ENCODE data around the gene CARD11. TPM values are rescaled to one million over a fixed set of nuclear protein-coding genes. Genes with fewer than 3 reads are reported as not detected.

The CARD11 gene
- total RNA-seq, 1 experiment from 2014 or later: 0.82 TPM

GRCh38 chr7:2972835-2973161 is 70.9 kb downstream of the CARD11 start:
- Histone ChIP-seq H3K9me3 (ENCODE audit: control insufficient read depth, insufficient read depth, low read depth, low read length) (no peaks in the 10 kb centered on the region), H3K4me3 (ENCODE audit: low read depth in 2 of 2, low read length in 2 of 2) (no peak overlapping the region), H3K36me3 (ENCODE audit: control insufficient read depth, insufficient read depth, low read length) (no peaks in the 10 kb centered on the region), H3K27me3 (ENCODE audit: control insufficient read depth, insufficient read depth, low read length) (no peaks in the 10 kb centered on the region; the same call in 1 of the 2 replicates), H3K27ac (ENCODE audit: low read length) (no peak overlapping the region), H3K4me1 (ENCODE audit: control insufficient read depth, insufficient read depth, low read length) (no peaks in the 10 kb centered on the region)
- CTCF ChIA-PET: interaction anchor here (0.5 kb wide), 1 partner anchor 86 kb away, joined by 8 read pairs; no protein-coding TSS in a partner anchor
- DNase-seq (ENCODE audit: low read depth, low spot score) (no peak), ATAC-seq (no peak)
- TF ChIP-seq TCF7L2 (IDR thresholded peaks at IDR 0.05; ENCODE audit: low read depth, low read length) (no peak), POLR2AphosphoS5 (IDR thresholded peaks at IDR 0.05; ENCODE audit: low read depth, low read length) (no peak), SIN3A (IDR thresholded peaks at IDR 0.05; ENCODE audit: borderline replicate concordance, insufficient read depth, low read depth, low read length) (no peak)
- TF ChIP-seq, protein P1, sequence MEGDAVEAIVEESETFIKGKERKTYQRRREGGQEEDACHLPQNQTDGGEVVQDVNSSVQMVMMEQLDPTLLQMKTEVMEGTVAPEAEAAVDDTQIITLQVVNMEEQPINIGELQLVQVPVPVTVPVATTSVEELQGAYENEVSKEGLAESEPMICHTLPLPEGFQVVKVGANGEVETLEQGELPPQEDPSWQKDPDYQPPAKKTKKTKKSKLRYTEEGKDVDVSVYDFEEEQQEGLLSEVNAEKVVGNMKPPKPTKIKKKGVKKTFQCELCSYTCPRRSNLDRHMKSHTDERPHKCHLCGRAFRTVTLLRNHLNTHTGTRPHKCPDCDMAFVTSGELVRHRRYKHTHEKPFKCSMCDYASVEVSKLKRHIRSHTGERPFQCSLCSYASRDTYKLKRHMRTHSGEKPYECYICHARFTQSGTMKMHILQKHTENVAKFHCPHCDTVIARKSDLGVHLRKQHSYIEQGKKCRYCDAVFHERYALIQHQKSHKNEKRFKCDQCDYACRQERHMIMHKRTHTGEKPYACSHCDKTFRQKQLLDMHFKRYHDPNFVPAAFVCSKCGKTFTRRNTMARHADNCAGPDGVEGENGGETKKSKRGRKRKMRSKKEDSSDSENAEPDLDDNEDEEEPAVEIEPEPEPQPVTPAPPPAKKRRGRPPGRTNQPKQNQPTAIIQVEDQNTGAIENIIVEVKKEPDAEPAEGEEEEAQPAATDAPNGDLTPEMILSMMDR (IDR thresholded peaks at IDR 0.05): no peak
- TF ChIP-seq, protein P2, sequence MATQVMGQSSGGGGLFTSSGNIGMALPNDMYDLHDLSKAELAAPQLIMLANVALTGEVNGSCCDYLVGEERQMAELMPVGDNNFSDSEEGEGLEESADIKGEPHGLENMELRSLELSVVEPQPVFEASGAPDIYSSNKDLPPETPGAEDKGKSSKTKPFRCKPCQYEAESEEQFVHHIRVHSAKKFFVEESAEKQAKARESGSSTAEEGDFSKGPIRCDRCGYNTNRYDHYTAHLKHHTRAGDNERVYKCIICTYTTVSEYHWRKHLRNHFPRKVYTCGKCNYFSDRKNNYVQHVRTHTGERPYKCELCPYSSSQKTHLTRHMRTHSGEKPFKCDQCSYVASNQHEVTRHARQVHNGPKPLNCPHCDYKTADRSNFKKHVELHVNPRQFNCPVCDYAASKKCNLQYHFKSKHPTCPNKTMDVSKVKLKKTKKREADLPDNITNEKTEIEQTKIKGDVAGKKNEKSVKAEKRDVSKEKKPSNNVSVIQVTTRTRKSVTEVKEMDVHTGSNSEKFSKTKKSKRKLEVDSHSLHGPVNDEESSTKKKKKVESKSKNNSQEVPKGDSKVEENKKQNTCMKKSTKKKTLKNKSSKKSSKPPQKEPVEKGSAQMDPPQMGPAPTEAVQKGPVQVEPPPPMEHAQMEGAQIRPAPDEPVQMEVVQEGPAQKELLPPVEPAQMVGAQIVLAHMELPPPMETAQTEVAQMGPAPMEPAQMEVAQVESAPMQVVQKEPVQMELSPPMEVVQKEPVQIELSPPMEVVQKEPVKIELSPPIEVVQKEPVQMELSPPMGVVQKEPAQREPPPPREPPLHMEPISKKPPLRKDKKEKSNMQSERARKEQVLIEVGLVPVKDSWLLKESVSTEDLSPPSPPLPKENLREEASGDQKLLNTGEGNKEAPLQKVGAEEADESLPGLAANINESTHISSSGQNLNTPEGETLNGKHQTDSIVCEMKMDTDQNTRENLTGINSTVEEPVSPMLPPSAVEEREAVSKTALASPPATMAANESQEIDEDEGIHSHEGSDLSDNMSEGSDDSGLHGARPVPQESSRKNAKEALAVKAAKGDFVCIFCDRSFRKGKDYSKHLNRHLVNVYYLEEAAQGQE (IDR thresholded peaks at IDR 0.05; ENCODE audit: insufficient read depth in 1 of 2, low read depth in 2 of 2, low read length in 1 of 2): no peak
- POLR2A ChIA-PET: no interaction called here
- BruUV-seq (replicated peaks): no TSS peak
- intact Hi-C loops (cut with micrococcal nuclease; ENCODE audit: unreplicated experiment): no loop called here
- in situ Hi-C loops (cut with HindIII; ENCODE audit: low pct_unique_long_range_greater_than_20kb, low sequenced_read_pairs): no loop called here

GRCh38 chr7:2971914-2972834 is 71.5 kb downstream of the CARD11 start:
- H3K4me3 ChIP-seq (ENCODE audit: low read depth in 2 of 2, low read length in 2 of 2): no peak overlapping the region
- H3K36me3 ChIP-seq (ENCODE audit: control insufficient read depth, insufficient read depth, low read length): no peaks in the 10 kb centered on the region
- TF ChIP-seq TCF7L2 (IDR thresholded peaks at IDR 0.05; ENCODE audit: low read depth, low read length) (no peak), SIN3A (IDR thresholded peaks at IDR 0.05; ENCODE audit: borderline replicate concordance, insufficient read depth, low read depth, low read length) (no peak), POLR2AphosphoS5 (IDR thresholded peaks at IDR 0.05; ENCODE audit: low read depth, low read length) (no peak)
- TF ChIP-seq, protein P1 (IDR thresholded peaks at IDR 0.05): no peak
- TF ChIP-seq, protein P2 (IDR thresholded peaks at IDR 0.05; ENCODE audit: insufficient read depth in 1 of 2, low read depth in 2 of 2, low read length in 1 of 2): no peak
- ATAC-seq (no peak), DNase-seq (ENCODE audit: low read depth, low spot score) (no peak)
- POLR2A ChIA-PET: interaction anchor here (0.5 to 0.6 kb wide), 3 partner anchors 12 to 331 kb away, joined by 4 read pairs; no protein-coding TSS in a partner anchor
- BruUV-seq (replicated peaks): no TSS peak
- CTCF ChIA-PET: no interaction called here
- H3K27ac ChIP-seq (ENCODE audit: low read length): no peak overlapping the region
- H3K4me1 ChIP-seq (ENCODE audit: control insufficient read depth, insufficient read depth, low read length): no peaks in the 10 kb centered on the region
- no peaks in the 10 kb centered on the region for H3K9me3 ChIP-seq (ENCODE audit: control insufficient read depth, insufficient read depth, low read depth, low read length)
- in situ Hi-C loops (cut with HindIII; ENCODE audit: low pct_unique_long_range_greater_than_20kb, low sequenced_read_pairs) (no loop called here), intact Hi-C loops (cut with micrococcal nuclease; ENCODE audit: unreplicated experiment) (no loop called here)
- no peaks in the 10 kb centered on the region; the same call in 1 of the 2 replicates for H3K27me3 ChIP-seq (ENCODE audit: control insufficient read depth, insufficient read depth, low read length)
